GM18520 (cell line): ENCODE measurements around the gene ELMO2.

Source experiments
- ATAC-seq: cut with Tn5 transposase; IDR thresholded peaks from one replicate; pipeline ENCODE4 v1.9.1; 2021; ENCODE audit not compliant: unreplicated experiment

The ELMO2 gene

GRCh38 chr20:46334303-46334904, 72.0 kb downstream of the ELMO2 start:
- no peak for ATAC-seq

GRCh38 chr20:46333161-46333991, 73.0 kb downstream of the ELMO2 start:
- ATAC-seq: no peak

- ATAC-seq: no peak
Measured at GRCh38 chr20:46332373-46333160, 73.8 kb downstream of the ELMO2 start.

GRCh38 chr20:46331611-46332361, 74.6 kb downstream of the ELMO2 start:
- no peak for ATAC-seq

GRCh38 chr20:46330831-46331371, 75.5 kb downstream of the ELMO2 start:
- ATAC-seq: no peak

- no peak for ATAC-seq
Measured at GRCh38 chr20:46330072-46330763, 76.2 kb downstream of the ELMO2 start.

- ATAC-seq: no peak
Measured at GRCh38 chr20:46328200-46328882, 78.1 kb downstream of the ELMO2 start.

GRCh38 chr20:46327557-46327956, 78.9 kb downstream of the ELMO2 start:
- no peak for ATAC-seq

GRCh38 chr20:46325789-46326188, 80.6 kb downstream of the ELMO2 start:
- ATAC-seq: no peak

GRCh38 chr20:46324960-46325703, 81.3 kb downstream of the ELMO2 start:
- ATAC-seq: no peak

- ATAC-seq: no peak
Measured at GRCh38 chr20:46324379-46324778, 82.0 kb downstream of the ELMO2 start.

GRCh38 chr20:46323557-46323956, 82.9 kb downstream of the ELMO2 start:
- ATAC-seq: no peak

GRCh38 chr20:46322641-46323040, 83.8 kb downstream of the ELMO2 start:
- no peak for ATAC-seq

- no peak for ATAC-seq
Measured at GRCh38 chr20:46317685-46318177, 88.7 kb downstream of the ELMO2 start.

GRCh38 chr20:46316984-46317684, 89.3 kb downstream of the ELMO2 start:
- ATAC-seq: no peak
